Endothelial cell (in vitro differentiated cells): ENCODE measurements around the gene NOSIP. TPM values are rescaled to one million over a fixed set of nuclear protein-coding genes. Genes with fewer than 3 reads are reported as not detected.
"Not testable (repeated sequence)": the region's sequence is repeated elsewhere in the genome, so short reads cannot be mapped to it uniquely, and the experiment has no call there.

Experiments used
- DNase-seq: peaks from one replicate; pipeline ENCODE4 v3.0.0; 2021; ENCODE audit warnings: low spot score
- H3K27ac Mint-ChIP-seq: one replicate; pipeline ENCODE4 v1.8.0; 2021; ENCODE audit warnings: mixed read lengths, inconsistent platforms; ENCODE audit not compliant: unreplicated experiment
- H3K27me3 Mint-ChIP-seq: one replicate; pipeline ENCODE4 v1.8.0; 2021; ENCODE audit warnings: mild to moderate bottlenecking, moderate library complexity, mixed read lengths, inconsistent platforms; ENCODE audit not compliant: unreplicated experiment
- H3K36me3 Mint-ChIP-seq: one replicate; pipeline ENCODE4 v1.8.0; 2021; ENCODE audit warnings: mild to moderate bottlenecking, low read depth, mixed read lengths, inconsistent platforms; ENCODE audit not compliant: unreplicated experiment
- H3K4me1 Mint-ChIP-seq: one replicate; pipeline ENCODE4 v1.8.0; 2021; ENCODE audit warnings: mild to moderate bottlenecking, mixed read lengths, inconsistent platforms; ENCODE audit not compliant: unreplicated experiment
- H3K4me3 Mint-ChIP-seq: one replicate; pipeline ENCODE4 v1.8.0; 2021; ENCODE audit warnings: mild to moderate bottlenecking, mixed read lengths, inconsistent platforms; ENCODE audit not compliant: unreplicated experiment
- H3K9me3 Mint-ChIP-seq: one replicate; pipeline ENCODE4 v1.8.0; 2021; ENCODE audit warnings: mixed read lengths, inconsistent platforms; ENCODE audit not compliant: unreplicated experiment
- long read RNA-seq: library from polyadenylated mRNA; unstranded; transcript quantifications from one replicate; pipeline ENCODE4 v2.0.0, GENCODE V29; 2020; ENCODE audit not compliant: unreplicated experiment
- total RNA-seq: library from RNA; stranded (reverse); fragmentation: NEBNext Ultra II Directional; extraction: Animal tissue kit (Norgen Biotek cat#: 25700); gene quantifications from one replicate; pipeline ENCODE4 v1.2.1, GENCODE V29; 2021; ENCODE audit not compliant: unreplicated experiment
- TF ChIP-seq, protein P1 (sequence below): fragments of 200-600 bp; sonication (generic); IDR thresholded peaks from one replicate; pipeline ENCODE4 v1.5.0; 2021; ENCODE audit warnings: antibody characterized with exemption; ENCODE audit not compliant: unreplicated experiment

NOSIP gene, protein sequence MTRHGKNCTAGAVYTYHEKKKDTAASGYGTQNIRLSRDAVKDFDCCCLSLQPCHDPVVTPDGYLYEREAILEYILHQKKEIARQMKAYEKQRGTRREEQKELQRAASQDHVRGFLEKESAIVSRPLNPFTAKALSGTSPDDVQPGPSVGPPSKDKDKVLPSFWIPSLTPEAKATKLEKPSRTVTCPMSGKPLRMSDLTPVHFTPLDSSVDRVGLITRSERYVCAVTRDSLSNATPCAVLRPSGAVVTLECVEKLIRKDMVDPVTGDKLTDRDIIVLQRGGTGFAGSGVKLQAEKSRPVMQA
- 76.3 TPM for total RNA-seq
- long read RNA-seq, transcript NOSIP-204 (9 exons, 1,005 nt) = major isoform, 64 of 83 reads
- long read RNA-seq, partial matches to known transcripts = 4 of 83 reads
- long read RNA-seq, other reads (novel, unspliced or antisense) = 10 of 83 reads

DNA sequence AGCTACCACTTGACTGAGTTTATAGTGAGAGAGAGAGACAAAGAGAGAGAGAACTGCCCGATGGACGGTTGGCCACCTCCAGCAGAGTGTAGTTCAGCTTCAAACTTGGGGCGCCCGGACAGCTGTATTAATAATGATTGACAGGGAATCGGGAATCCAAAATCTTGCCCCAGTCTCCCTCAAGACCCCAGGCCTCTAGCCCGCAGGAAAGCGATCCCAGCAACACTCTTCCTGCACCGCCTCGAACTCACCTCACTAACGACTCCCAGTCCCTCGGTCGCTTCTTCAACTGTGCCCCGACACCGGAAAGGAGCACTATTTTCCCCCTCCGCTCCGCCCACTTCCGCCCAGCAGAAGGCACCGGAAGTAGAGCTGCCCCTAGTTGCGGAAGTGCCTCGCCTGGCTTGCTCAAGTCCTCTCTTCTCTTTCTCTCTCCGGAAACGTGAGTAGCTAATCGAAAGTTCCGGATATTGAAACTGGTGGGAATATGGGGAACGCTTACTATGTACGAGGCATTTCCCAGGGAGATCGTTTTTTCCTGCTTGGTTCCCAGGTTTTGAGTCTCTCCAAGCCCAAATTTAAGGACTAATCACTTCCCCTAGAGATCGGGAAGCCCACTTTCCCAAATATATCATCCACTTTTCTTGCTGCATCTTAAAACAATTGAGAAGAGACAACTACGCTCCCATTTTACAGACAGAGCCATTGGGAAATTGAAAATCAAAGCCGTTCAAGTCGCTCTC lies at the start of gene NOSIP:
Gene NOSIP (minus strand): TSS at position 293 of the 743 bp plus-strand sequence. CDS start 19,865 bp downstream, outside the sequence.
- Mint-ChIP-seq H3K9me3 (no peaks in the 10 kb centered on the region), H3K36me3 (peaks cover 11% of the 10 kb centered on the region), H3K4me3 (peak within 1 kb of the TSS; percentile 99), H3K27me3 (peaks cover 8% of the 10 kb centered on the region), H3K27ac (peak within 1 kb of the TSS; percentile 98), H3K4me1 (peaks cover 20% of the 10 kb centered on the region)
- DNase-seq = peak; percentile 89
- TF ChIP-seq, protein P1, sequence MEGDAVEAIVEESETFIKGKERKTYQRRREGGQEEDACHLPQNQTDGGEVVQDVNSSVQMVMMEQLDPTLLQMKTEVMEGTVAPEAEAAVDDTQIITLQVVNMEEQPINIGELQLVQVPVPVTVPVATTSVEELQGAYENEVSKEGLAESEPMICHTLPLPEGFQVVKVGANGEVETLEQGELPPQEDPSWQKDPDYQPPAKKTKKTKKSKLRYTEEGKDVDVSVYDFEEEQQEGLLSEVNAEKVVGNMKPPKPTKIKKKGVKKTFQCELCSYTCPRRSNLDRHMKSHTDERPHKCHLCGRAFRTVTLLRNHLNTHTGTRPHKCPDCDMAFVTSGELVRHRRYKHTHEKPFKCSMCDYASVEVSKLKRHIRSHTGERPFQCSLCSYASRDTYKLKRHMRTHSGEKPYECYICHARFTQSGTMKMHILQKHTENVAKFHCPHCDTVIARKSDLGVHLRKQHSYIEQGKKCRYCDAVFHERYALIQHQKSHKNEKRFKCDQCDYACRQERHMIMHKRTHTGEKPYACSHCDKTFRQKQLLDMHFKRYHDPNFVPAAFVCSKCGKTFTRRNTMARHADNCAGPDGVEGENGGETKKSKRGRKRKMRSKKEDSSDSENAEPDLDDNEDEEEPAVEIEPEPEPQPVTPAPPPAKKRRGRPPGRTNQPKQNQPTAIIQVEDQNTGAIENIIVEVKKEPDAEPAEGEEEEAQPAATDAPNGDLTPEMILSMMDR = no peak

DNA sequence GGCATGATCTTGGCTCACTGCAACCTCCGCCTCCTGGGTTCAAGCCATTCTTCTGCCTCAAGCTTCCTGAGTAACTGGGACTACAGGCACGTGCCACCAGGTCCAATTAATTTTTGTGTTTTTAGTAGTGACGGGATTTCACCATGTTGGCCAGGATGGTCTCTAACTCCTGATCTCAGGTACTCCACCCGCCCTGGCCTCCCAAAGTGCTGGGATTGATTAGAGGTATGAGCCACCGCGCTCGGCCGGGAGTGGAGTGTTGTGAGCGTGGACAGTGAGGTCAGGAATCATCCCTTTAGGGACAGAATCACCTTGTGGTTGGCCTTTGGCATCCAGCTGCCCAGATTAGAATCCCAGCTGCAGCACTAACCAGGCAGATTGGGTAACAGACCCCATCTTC lies 49.3 kb upstream of the NOSIP start:
- peaks cover 3% of the 10 kb centered on the region for H3K4me1 Mint-ChIP-seq
- TF ChIP-seq, protein P1 = no peak
- H3K4me3 Mint-ChIP-seq = no peak overlapping the region
- no peak overlapping the region for H3K27ac Mint-ChIP-seq
- H3K36me3 Mint-ChIP-seq = peaks cover 24% of the 10 kb centered on the region
- DNase-seq = no peak
- H3K27me3 Mint-ChIP-seq = peaks cover 4% of the 10 kb centered on the region
- H3K9me3 Mint-ChIP-seq = no peaks in the 10 kb centered on the region

DNA sequence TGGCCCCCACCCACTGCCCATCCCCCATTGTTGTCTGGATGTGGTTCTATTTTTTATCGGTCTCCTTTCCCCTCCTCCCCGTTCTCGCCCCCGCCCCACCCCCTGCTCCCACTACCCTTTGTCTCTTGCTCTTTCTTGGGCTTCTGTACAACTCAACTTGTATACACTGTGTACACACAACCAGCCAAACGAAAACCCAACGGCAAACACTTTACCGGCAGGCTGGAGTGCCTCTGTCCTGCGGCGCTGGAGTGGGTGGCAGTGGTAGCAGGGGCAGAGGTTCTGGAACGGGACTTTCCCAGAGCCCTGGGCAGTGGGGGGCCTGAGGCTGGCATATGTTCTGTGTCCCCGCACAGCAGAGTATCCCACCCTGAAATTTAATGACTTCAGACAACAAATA lies 45.9 kb upstream of the NOSIP start:
- H3K27me3 Mint-ChIP-seq = peaks cover 4% of the 10 kb centered on the region
- H3K27ac Mint-ChIP-seq = no peak overlapping the region
- TF ChIP-seq, protein P1 = no peak
- DNase-seq = no peak
- no peaks in the 10 kb centered on the region for H3K4me1 Mint-ChIP-seq
- no peak overlapping the region for H3K4me3 Mint-ChIP-seq
- peaks cover 29% of the 10 kb centered on the region for H3K36me3 Mint-ChIP-seq
- no peaks in the 10 kb centered on the region for H3K9me3 Mint-ChIP-seq

DNA sequence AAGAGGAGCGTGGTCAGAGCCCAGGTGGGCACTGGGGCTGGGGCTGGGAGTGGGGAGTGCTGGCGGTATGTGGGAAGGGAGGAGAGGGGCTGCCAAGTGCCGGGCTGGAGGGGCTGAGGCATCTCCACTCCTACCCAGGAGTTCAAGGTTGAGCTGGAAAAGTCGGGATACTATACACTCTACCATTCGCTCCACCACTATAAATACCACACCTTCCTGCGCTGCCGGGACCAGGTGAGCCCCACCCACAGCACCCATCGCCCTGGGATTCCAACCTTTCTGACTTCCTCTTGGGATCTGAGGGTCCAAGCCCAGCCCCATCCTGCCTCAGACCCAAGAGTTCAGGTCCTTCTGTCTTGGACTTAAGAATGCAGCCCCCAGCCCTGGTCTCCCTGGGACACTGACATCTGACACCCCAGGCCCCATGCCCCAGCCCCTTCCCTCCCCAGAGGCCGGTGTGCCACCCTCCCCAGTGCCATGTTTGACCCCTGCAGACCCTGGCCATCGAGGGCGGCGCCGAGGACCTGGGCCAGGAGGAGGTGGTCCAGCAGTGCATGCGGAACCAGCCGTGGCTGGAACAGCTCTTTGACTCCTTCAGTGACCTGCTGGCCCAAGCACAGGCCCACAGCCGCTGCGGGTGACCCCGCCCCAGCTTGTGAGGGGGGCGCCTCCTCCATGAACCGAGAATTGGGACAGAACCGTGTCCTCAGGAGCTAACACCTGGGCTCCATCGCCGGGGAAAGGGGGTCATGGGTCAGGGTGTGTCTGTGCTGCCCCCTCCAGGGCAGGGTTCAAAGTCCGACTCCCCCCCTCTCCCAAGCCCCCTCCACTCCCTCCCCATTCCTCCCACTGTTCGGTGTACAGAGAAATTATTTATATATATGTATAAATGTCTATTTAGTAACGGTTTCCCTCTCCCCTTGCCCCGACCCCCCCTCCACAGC lies 44.9 kb upstream of the NOSIP start:
- Mint-ChIP-seq H3K36me3 (peaks cover 30% of the 10 kb centered on the region), H3K9me3 (no peaks in the 10 kb centered on the region), H3K27ac (no peak overlapping the region), H3K27me3 (peaks cover 4% of the 10 kb centered on the region), H3K4me3 (no peak overlapping the region), H3K4me1 (no peaks in the 10 kb centered on the region)
- TF ChIP-seq, protein P1 = no peak
- DNase-seq = no peak

DNA sequence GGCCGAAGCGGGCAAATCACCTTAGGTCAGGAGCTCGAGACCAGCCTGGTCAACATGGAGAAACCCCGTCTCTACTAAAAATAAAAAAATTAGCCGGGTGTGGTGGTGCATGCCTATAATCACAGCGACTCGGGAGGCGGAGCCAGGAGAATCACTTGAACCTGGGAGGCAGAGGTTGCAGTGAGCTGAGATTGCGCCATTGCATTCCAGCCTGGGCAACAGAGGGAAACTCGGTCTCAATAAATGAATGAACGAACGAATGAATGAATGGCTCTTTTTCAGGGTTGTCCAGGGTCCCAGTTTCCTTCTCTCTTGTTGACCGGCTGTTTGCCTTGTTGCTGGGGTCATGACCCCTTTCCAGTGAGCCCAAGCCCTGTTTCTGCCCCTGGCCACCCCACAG lies 37.5 kb upstream of the NOSIP start:
- not testable (repeated sequence) for DNase-seq, H3K27me3 Mint-ChIP-seq, H3K4me1 Mint-ChIP-seq, H3K9me3 Mint-ChIP-seq, H3K27ac Mint-ChIP-seq
- H3K4me3 Mint-ChIP-seq = peak overlapping the region; percentile 47
- H3K36me3 Mint-ChIP-seq = peaks cover 47% of the 10 kb centered on the region
